Endometrial microvascular endothelial cells (primary cell): ENCODE results near the gene EXOC3L4. TPM values are rescaled to one million over a fixed set of nuclear protein-coding genes. Genes with fewer than 3 reads are reported as not detected.

Source experiments
- in situ Hi-C: cut with HindIII; loops from 2 replicates; pipeline ENCODE4 v1.10.0; 2017; ENCODE audit warnings: low sequenced_read_pairs, low pct_unique_long_range_greater_than_20kb; ENCODE audit errors: inconsistent ontology term
- total RNA-seq: library from RNA; depleted of rRNA; stranded (reverse); fragments of >200 nt; gene quantifications from one replicate; pipeline ENCODE4 v1.2.3, GENCODE V29; 2015; ENCODE audit errors: inconsistent ontology term

EXOC3L4 gene
- total RNA-seq, 1 donor from 2014 or later, result not detected

DNA sequence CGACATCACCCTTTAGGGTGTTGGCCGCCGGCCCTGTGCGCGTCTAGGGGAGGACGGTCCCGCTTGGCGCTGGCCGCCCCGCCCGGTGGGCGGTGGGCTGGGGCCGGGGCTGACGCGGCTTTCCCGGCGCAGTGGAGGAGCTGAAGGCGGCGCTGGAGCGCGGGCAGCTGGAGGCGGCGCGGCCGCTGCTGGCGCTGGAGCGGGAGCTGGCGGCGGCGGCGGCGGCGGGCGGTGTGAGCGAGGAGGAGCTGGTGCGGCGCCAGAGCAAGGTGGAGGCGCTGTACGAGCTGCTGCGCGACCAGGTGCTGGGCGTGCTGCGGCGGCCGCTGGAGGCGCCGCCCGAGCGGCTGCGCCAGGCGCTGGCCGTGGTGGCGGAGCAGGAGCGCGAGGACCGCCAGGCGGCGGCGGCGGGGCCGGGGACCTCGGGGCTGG, 32.4 kb downstream of the EXOC3L4 start:
- in situ Hi-C loops, result no loop called here

DNA sequence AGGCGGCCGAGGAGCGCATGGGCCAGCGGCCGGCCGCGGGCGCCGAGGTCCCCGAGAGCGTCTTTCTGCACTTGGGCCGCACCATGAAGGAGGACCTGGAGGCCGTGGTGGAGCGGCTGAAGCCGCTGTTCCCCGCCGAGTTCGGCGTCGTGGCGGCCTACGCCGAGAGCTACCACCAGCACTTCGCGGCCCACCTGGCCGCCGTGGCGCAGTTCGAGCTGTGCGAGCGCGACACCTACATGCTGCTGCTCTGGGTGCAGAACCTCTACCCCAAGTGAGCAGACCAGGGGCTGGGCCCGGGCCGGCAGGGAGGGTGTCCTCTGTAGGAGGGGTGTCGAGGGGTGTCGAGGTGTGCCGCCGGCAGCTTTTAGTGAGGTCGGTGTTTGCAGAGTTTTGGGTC, 32.8 kb downstream of the EXOC3L4 start:
- in situ Hi-C loops, result no loop called here

DNA sequence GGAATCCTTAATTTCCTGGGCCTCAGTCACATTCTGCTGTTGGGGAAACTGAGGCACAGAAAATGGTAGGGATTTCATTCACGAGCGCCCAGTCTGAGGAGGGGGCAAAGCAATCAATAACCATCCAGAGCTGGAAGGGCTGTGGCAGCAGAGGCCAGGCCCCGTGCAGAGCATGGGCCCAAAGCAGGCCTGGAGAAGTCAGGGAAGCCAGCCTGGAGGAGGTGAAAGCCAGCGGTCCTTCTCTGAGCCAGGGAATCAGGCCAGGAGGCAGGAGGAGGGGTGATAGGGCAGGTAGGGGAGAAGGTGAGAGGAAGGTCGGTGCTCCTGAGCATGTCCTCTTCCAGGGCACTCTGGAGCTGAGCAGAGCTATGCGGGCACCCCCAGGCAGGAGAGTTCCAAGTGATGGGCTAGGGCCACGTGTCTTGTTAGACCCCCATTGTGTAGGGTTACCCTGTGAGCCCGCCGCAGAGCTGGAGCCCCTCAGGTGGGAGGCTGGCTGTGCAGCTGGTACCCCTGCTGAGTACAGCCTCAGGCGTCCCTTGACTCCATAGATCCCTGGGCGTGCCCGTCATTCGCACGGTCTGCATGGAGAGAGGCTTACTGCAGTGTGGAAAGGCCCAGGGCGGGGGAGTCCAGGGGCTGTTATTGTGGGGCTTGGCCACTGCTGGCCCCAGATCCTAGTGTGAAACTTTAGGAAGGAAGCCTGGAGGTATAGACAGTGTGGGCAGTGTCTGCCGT, 33.5 kb downstream of the EXOC3L4 start:
- in situ Hi-C loops, result no loop called here

DNA sequence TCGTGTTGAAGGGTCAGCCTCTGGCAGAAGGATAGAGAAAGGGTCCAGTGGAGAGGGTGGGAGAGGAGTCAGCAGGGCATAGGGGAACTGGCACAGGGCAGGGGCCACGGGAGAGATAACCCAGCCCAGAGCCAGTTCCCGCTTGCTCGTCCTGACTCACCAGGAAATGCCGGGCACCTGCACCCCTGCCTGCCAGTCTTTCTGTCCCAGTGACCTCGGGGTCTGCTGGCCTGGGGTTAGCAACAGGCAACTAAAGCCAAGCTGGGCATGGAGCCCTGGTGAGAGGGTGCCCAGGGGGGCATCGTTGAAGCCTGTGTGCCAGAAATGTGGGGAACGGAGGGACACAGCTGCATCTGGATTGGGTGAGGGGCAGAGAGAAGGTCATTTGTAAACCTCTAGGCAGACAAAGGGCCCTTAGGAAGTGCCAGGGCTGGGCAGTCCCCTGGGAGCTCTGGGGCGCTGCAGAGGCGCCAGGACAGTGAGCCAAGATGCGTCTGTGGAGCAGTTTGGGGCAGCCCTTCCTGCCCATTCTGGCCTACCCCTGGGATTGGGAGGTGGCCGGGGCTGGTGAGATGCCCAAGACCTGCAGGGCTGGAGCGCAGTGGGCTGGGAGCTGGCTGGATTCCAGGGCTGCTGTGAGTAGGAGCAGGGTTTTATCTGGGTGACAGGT, 34.2 kb downstream of the EXOC3L4 start:
- in situ Hi-C loops, result no loop called here

DNA sequence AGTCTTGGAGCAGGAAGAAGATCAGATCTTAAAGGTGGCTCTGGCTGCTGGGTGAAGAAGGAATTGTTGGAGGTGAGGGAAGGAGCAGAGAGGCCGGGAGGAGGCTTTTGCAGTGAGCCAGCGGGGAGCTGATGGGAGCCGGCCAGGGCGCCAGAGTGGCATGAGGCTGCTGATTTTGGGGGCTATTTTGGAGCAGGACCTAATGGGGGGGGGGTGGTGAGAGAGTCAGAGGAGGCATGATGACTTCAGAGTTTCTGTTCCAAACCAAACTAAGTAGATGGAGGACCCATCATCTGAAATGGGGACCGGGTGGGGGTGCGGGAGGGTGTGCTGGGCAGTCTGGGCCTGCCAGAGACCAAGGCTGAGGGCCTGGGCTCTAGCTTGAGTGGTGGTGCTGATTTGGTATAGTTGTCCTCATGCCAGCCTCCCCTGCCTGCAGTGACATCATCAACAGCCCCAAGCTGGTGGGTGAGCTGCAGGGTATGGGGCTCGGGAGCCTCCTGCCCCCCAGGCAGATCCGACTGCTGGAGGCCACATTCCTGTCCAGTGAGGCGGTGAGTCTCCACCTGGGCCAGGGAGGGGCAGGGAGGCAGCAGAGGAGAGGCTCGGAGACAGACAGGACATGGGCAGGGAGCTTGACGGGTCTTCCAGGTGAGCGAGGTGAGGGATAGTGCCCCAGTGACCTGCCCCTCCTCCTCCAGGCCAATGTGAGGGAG, 34.9 kb downstream of the EXOC3L4 start:
- in situ Hi-C loops, result no loop called here

DNA sequence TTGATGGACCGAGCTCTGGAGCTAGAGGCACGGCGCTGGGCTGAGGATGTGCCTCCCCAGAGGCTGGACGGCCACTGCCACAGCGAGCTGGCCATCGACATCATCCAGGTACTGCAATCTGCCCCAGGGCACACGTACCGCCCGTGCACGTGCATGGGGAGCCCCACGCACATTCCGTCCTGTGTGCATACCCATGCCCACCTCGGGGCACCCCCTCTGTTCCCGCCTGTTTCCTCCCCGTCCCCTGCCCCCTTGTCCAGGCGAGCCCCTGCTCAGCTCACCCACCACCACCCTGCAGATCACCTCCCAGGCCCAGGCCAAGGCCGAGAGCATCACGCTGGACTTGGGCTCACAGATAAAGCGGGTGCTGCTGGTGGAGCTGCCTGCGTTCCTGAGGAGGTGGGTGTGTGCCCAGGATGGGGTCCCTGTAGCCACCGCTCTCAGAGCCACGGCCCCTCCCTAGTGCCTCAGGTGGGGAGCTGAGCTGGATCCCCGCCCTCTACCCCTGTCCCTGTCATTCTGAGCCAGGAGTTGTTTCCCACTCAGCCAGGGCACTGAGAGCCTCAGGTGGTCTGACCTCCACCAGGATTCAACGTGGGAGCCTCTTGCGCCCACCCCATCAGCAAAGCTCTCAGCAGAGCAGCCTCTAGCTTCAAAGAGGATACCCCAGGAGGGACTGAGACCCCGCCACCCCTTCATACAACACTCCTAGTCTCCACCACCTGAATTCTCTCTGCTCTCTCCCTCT, 35.7 kb downstream of the EXOC3L4 start:
- in situ Hi-C loops, result no loop called here

DNA sequence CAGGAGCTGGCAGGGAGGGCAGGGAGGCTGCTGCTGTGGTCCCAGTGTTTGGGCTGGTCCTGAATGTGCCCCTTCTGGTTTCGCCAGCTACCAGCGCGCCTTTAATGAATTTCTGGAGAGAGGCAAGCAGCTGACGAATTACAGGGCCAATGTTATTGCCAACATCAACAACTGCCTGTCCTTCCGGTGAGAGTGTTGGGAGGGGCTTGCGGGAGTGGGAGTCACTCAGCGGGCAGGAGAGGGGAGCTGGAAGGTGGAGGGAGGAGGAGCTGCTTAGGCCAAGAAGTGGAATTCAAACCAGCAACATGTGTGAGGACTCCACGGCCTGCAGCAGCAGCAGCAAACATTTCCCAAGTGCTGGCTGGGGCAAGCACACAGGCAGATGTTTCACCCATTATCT, 36.4 kb downstream of the EXOC3L4 start:
- in situ Hi-C loops, result no loop called here

DNA sequence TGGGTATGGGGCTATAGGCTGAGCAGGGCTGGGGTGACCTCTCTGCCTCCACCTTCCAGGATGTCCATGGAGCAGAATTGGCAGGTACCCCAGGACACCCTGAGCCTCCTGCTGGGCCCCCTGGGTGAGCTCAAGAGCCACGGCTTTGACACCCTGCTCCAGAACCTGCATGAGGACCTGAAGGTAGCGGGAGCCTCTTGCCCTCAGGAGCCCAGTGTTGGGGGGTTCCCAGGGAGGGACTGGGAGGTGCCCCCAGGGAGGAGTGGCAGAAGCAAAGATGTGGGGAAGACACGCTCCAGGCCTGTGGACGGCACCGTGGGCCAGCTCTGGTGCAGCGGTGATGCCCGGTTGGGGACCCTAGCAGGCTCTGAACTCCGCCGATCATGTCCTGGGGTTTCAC, 37.1 kb downstream of the EXOC3L4 start:
- in situ Hi-C loops, result no loop called here

DNA sequence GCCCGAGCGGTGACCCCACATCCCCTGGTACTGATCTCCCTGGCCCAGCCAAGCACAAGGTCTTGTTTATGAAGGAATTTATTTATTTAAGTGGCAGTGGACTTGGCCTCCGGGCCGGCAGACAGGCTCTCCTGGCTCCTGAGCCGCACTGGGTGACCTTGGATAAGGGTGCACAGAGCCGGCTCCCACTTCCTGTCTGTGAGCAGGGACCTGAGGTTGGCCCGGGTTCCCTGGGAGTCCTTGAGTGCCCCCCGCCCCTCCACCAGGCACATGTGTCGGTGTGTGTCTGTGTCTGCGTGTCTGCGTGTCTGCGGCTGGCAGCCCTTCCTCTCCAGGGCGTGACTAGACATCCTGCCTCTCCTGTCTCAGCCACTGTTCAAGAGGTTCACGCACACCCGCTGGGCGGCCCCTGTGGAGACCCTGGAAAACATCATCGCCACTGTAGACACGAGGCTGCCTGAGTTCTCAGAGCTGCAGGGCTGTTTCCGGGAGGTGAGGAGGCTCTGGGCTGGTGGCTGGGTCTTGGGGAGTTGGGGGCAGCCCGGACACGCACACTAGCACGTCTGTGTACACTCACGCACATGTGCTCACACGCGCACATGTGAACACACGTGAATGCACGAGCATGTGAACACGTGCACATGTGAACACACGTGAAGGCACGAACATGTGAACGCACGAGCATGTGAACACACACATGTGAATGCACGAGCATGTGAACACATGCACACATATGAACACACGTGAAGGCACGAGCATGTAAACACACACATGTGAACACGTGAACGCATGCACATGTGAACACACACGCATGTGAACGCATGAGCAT, 38.1 kb downstream of the EXOC3L4 start:
- in situ Hi-C loops, result no loop called here

DNA sequence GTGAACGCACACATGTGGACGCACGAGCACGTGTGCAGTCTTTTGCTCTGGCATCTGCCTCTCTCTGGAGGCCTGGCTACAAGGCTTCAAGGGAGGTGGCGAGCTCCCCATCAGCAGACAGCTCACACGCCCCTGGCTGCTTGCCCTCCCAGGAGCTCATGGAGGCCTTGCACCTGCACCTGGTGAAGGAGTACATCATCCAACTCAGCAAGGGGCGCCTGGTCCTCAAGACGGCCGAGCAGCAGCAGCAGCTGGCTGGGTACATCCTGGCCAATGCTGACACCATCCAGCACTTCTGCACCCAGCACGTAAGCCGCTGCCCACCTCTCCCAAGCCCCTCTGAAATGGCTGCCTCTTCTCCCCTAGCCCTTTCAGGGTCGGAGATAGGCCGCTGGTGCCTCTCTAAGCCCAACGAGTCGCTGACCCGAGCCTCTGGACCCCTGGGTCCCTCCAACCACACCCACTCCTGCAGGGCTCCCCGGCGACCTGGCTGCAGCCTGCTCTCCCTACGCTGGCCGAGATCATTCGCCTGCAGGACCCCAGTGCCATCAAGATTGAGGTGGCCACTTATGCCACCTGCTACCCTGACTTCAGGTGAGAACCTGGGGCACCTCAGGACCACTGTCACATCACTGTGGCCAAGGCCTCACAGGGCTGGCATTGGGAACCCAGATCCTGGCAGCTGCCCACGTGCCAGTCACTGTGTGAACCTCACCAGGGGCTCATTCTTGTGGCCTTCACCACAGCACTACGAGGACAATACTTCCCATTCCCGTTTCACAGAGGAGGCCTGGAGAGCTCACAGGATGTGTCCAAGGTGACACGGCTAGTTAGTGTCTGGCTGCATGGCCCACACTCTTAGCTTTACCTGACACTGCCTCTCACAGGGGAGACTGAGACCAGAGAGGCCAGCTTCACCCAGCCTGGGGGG, 39.0 kb downstream of the EXOC3L4 start:
- in situ Hi-C loops, result no loop called here

DNA sequence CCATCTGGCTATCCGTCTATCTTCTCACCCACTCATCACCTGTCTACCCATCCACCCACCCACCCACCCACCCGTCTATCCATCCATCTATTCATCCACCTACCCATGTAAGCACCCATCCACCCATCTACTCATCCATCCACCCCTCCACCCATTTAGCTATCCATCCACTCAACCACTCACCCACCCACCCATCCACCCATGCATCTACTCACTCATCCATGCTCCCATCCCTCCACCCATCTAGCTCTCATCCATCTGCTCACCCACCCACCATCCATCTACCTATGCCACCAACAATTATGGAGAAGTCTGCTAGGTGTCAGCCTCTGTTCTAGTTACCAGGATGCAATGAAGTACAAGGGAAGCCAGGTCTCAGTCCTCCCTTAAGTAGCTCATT, 39.9 kb downstream of the EXOC3L4 start:
- in situ Hi-C loops, result no loop called here

DNA sequence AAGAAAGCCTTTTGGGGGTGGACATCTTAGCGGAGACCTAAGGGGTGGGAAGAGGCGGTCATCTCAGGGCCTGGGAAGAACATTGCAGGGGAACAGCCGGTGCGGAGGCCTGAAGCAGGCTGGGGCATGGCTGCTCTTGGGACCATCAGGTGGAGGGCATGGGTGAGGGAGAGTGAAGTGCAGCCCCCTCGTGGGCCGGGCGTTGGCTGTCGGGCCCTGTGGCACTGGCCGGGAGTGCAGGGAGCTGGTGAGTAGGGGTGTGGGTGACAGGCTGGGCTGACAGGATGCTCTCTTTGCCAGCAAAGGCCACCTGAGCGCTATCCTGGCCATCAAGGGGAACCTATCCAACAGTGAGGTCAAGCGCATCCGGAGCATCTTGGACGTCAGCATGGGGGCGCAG, 40.4 kb downstream of the EXOC3L4 start:
- in situ Hi-C loops, result no loop called here

DNA sequence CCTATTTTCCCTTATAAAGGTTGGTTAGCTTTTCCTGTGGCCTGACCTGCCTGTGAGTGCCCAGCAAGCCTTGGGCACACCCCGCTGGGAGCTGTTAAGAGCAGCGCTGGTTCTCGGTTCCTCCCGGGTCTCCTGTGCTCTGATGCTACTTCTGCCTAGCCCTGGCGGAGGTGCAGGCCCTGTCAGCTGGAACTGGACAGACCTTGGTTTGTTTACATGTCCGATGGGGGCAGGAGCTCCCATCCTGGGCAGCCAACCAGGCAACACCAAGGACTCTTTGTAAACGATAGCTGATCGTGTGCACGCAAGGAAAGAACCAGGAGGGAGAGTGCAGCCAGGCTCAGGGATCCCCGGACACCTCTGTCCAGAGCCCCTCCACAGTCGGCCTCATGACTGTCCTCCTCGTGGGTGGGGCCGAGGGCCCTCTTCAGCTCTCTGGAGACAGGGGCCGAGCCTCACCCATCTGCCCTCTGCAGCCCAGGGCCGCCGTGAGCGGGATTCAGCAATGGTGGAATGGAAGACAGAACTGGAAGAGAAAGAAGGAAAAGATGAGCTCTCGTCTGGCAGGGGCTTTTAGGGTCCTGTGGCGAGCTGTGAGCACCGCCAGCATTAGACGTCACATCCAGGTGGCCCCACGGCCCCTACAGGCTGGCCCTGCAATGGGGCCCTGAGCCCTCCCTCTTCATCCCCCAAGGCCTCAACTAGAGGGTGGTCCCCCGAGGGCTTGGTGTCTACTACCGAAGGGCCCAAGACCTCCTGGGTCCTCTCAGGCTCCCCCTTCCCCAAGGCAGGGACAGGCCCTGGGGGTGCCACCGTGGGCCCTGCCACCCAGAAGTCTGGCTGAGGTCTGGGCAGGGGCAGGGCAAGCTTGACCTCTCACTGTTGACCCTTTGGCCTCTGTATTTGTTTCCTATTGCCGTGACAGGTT, 41.1 kb downstream of the EXOC3L4 start:
- in situ Hi-C loops, result no loop called here

DNA sequence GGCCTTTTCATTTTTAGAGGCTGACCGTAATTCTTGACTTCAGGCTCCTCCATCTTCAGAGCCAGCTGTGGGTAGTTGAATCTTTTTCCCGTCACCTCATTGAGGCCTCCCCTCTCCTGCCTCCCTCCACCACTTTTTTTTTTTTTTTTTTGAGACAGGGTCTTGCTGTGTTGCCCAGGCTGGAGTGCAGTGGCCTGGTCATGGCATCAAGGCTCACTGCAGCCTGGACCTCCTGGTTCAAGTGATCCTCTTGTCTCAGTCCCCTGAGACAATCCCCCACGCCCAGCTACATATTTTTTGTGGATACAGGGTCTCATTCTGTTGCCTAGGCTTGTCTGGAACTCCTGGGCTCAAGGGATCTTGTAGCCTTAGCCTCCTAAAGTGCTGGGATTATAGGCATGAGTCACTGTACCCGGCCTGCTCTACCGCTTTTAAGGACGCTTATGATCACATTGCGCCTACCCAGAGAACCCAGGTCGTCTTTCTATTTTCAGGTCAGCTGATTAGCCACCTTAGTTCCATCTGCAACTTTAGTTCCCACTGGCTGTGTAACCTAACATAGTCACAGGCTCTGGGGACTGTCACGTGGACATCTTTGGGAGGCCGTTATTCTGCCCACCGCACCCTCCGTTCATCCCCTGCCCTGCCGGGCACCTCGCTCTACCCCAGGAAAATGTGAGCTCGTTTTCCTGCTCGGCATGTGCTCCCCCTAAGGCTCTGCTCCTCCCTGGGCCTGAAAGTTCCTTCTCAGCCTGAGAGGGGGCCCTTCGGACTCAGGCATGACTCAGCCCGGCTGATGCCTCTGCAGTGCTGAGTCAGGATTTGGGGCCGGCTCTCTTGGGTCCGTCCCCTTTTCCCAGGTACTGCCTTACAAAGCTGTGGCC, 42.1 kb downstream of the EXOC3L4 start:
- in situ Hi-C loops, result no loop called here

DNA sequence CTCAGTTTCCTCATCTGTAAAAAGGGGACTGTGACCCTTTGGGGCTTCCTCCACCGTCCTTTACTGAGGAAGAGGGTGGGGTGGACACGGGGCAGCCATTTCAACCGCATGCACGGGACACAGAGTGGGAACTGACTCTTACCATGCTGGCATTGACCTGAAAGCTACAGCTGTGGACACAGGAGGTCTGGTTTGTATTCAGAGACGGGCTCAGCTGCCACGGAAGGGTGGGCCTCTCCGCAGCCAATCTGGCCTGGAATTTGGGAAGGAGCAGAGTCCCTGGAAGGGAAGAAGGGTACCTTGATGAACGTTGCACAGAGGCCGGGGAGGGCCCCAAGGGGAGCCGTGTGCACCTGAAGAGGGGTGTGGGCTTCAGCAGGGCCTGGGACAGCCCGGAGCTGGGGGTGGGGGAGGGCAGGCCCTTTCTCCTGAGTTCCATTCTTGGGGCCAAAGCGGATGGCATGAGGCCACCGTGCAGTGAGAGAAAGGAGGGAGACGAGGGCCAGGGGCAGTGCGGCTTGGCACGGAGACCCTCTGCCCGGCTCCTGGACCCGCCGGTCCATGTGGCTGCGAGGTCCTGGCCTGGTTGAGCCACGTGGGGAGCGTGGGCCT, 43.3 kb downstream of the EXOC3L4 start:
- in situ Hi-C loops, result no loop called here
